ENCODE data around the gene ANKRD26.

Gene ANKRD26

GRCh38 chr10:27104919-27105318 lies 4.6 kb upstream of the ANKRD26 start:
- no peak for TF ChIP-seq CTCF (IDR thresholded peaks at IDR 0.05; ENCODE audit: low read length, missing control alignments)
- no peak for DNase-seq (ENCODE audit: low read depth)
- H3K4me3 ChIP-seq (replicated peaks; ENCODE audit: low read depth, low read length): no peak overlapping the region

GRCh38 chr10:27100813-27101347 lies 586 bp upstream of the ANKRD26 start:
- no peak for DNase-seq (ENCODE audit: low read depth)
- TF ChIP-seq CTCF (IDR thresholded peaks at IDR 0.05; ENCODE audit: low read length, missing control alignments): no peak
- H3K4me3 ChIP-seq (replicated peaks; ENCODE audit: low read depth, low read length): peak overlapping the region; percentile 78

GRCh38 chr10:27099448-27099847 lies 846 bp downstream of the ANKRD26 start:
- no peak for TF ChIP-seq CTCF (IDR thresholded peaks at IDR 0.05; ENCODE audit: low read length, missing control alignments)
- DNase-seq (ENCODE audit: low read depth): no peak
- H3K4me3 ChIP-seq (replicated peaks; ENCODE audit: low read depth, low read length): peak overlapping the region; percentile 78

DNA sequence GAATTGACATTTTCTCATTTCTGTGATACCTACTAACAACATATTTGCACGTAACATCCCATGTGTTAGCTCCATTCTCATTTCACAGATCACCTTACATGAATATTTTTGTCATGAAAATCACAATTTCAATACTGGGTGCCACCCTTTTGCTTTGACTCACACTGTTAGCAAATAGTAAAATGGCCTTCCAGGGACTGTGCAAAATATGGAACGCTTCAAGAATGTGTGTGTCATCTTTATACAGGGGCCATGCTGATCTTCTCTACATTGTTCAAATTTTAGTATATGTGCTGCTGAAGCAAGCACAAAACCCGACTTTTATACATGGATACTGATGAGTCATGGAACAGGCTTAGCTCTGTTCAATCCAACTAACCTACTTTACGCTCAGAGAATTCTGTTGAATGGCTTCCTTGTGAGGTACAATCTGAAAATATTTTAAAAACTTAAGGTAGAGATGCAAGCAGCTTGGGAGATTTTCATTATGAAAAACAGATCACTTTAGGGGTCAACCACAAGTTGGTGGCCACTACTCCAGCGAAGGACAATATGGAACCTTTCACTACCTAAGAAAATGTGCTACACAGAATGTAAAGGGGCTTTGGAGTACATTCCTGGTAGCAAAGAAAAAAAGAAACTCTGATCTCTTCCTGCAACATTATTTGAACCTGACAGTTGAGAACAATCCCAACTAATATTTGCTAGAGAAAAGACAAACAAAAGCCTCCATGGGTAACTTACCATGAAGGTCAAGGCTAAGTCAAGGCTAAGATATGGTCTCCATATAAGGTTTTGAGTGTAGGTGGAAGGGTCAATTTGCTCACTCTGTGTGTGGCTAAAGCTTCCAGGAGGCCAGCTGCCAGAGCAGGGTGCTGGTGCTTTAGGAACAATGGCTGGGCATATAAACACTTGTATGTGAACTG lies 11.9 kb downstream of the ANKRD26 start:
- H3K4me3 ChIP-seq (replicated peaks; ENCODE audit: low read depth, low read length): no peak overlapping the region
- DNase-seq (ENCODE audit: low read depth): no peak
- TF ChIP-seq CTCF (IDR thresholded peaks at IDR 0.05; ENCODE audit: low read length, missing control alignments): no peak

DNA sequence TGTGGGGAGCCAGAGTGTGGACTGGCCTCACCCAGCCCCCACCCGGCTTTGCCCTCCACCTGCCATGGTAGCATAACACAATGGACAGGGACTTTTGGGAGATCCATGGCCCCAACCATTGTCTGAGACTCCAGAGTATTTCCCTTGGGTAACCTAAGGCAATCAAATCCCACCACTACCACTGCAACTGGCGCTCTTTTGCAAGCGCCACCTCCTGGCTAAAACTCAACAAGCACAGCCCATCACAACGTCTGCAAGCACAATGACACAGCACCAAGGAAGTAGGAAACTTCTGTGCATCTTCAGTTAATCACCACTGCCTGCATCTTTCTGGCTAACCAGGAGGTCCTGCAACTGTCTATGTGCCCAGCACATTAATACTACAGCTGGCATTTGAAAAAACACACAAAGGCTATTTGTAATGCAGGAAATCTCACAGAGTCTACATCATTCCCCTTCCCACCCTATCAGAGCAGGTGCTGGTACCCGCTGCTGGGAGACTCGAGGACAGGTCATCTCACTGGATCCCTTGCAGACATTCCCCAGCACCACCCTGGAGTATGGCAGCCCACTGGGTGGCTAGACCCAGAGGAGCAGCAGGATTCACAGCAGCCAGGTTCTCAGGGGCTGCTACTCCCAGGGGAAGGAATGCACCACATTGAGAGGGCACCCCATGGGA lies 27.7 kb downstream of the ANKRD26 start:
- TF ChIP-seq CTCF (IDR thresholded peaks at IDR 0.05; ENCODE audit: low read length, missing control alignments): no peak
- H3K4me3 ChIP-seq (replicated peaks; ENCODE audit: low read depth, low read length): no peak overlapping the region
- DNase-seq (ENCODE audit: low read depth): peak; percentile 1

GRCh38 chr10:27068217-27068891 lies 31.9 kb downstream of the ANKRD26 start:
- no peak overlapping the region for H3K4me3 ChIP-seq (replicated peaks; ENCODE audit: low read depth, low read length)
- no peak for TF ChIP-seq CTCF (IDR thresholded peaks at IDR 0.05; ENCODE audit: low read length, missing control alignments)
- DNase-seq (ENCODE audit: low read depth): no peak
